ENCODE results near the gene PRSS8. TPM values are rescaled to one million over a fixed set of nuclear protein-coding genes. Genes with fewer than 3 reads are reported as not detected.

PRSS8 gene
- total and polyA plus RNA-seq, 11 donors: 0.17 to 0.44 (median 0.30) TPM; not detected in 5

DNA sequence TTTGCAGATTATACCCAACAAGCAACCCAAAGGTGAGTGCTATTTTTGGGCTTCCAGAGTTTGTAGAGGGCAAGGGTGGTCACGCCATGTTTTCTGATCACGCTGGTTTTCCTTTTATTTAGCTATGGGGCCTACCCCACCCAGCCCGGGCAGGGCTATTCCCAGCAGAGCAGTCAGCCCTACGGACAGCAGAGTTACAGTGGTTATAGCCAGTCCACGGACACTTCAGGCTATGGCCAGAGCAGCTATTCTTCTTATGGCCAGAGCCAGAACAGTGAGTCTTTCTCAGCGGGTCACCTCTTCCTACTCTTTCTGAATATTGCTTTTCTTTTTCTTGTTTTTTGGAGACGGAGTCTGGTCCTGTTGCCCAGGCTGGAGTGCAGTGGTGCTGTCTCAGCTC, 46.9 kb upstream of the PRSS8 start:
- DNase-seq: no peak
- no peak for ATAC-seq
- peak overlapping the region in 9 of 12 donors; percentile 60 to 99 (median 83) for H3K4me3 ChIP-seq
- H3K27me3 ChIP-seq: peaks cover 0 to 5% (median 0%) of the 10 kb centered on the region in 9 donors
- no peaks in the 10 kb centered on the region for H3K9me3 ChIP-seq
- 23 to 28% (median 24%) methylated on average over 7 of the region's 7 CpGs for WGBS, 4 donors
- TF ChIP-seq POLR2A (IDR thresholded peaks at IDR 0.05): no peak
- TF ChIP-seq, protein P1, sequence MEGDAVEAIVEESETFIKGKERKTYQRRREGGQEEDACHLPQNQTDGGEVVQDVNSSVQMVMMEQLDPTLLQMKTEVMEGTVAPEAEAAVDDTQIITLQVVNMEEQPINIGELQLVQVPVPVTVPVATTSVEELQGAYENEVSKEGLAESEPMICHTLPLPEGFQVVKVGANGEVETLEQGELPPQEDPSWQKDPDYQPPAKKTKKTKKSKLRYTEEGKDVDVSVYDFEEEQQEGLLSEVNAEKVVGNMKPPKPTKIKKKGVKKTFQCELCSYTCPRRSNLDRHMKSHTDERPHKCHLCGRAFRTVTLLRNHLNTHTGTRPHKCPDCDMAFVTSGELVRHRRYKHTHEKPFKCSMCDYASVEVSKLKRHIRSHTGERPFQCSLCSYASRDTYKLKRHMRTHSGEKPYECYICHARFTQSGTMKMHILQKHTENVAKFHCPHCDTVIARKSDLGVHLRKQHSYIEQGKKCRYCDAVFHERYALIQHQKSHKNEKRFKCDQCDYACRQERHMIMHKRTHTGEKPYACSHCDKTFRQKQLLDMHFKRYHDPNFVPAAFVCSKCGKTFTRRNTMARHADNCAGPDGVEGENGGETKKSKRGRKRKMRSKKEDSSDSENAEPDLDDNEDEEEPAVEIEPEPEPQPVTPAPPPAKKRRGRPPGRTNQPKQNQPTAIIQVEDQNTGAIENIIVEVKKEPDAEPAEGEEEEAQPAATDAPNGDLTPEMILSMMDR (IDR thresholded peaks at IDR 0.05): no peak
- H3K27ac ChIP-seq: peak overlapping the region in 3 of 12 donors; percentile 4 to 95 (median 93)
- peaks cover 3 to 59% (median 51%) of the 10 kb centered on the region in 9 donors for H3K36me3 ChIP-seq
- peaks cover 0 to 69% (median 39%) of the 10 kb centered on the region in 12 donors for H3K4me1 ChIP-seq
- intact Hi-C loops (cut with DNase I): loop anchor here in 8 of 10 donors (2.0 to 10.0 kb wide), 6 partner anchors 16 to 275 kb away; partner anchors contain the start of genes ZNF843 (in 5 of the 8), ARMC5 (in 2 of the 8), ZNF646 (in 1 of the 8) and ZNF668 (in 1 of the 8)

DNA sequence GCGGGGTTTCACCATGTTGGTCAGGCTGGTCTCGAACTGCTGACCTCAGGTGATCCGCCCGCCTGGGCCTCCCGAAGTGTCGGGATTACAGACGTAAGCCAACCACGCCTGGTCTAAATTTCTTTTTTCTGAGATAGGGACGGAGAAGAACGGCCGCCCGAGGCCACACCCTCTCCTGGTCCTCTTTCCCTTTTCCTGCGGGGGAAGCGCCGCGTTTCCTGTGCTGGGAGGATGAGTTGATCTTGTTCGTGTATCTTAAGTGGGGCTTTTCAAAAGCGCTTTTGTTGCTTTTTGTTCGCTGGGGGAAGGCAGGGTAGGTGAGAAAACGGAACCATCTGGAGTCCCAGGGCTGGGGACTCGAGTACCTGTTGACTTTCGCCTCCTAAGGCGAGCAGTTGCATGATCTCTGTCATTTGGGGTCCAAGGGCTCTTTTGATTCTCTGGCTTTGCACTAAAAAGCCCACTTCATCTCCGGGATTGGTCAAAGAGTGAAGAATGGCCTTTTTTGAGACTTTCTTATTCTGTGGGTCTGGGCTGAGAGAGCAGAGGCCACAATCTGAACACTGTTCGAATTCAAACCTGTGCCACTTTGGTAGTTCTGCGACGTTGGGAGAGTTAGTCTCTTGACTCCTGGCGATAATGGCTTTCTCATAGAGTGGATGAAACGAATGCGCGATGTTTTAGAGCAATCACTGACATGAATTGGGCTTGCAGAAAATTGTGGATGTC, 45.7 kb upstream of the PRSS8 start:
- H3K4me3 ChIP-seq: peak overlapping the region; percentile 60 to 99 (median 86)
- peaks cover 0 to 47% (median 40%) of the 10 kb centered on the region in 9 donors for H3K36me3 ChIP-seq
- TF ChIP-seq POLR2A (IDR thresholded peaks at IDR 0.05): no peak
- TF ChIP-seq, protein P1 (IDR thresholded peaks at IDR 0.05): no peak
- peaks cover 0 to 5% (median 0%) of the 10 kb centered on the region in 9 donors for H3K27me3 ChIP-seq
- 4 to 7% (median 6%) methylated on average over 28 to 31 of the region's 31 CpGs for WGBS, 4 donors
- DNase-seq: peak in 4 of 5 donors; percentile 46 to 59 (median 54)
- peak overlapping the region in 11 of 12 donors; percentile 87 to 99 (median 93) for H3K27ac ChIP-seq
- peak in 2 of 4 donors; percentile 20 to 40 for ATAC-seq
- H3K4me1 ChIP-seq: peaks cover 0 to 61% (median 38%) of the 10 kb centered on the region in 12 donors
- no peaks in the 10 kb centered on the region for H3K9me3 ChIP-seq
- intact Hi-C loops (cut with DNase I): loop anchor here in 7 of 10 donors (5.0 to 10.0 kb wide), 5 partner anchors 106 to 276 kb away; partner anchors contain the start of genes ZNF843 (in 5 of the 7), ARMC5 (in 2 of the 7), ZNF646 (in 1 of the 7) and ZNF668 (in 1 of the 7)

DNA sequence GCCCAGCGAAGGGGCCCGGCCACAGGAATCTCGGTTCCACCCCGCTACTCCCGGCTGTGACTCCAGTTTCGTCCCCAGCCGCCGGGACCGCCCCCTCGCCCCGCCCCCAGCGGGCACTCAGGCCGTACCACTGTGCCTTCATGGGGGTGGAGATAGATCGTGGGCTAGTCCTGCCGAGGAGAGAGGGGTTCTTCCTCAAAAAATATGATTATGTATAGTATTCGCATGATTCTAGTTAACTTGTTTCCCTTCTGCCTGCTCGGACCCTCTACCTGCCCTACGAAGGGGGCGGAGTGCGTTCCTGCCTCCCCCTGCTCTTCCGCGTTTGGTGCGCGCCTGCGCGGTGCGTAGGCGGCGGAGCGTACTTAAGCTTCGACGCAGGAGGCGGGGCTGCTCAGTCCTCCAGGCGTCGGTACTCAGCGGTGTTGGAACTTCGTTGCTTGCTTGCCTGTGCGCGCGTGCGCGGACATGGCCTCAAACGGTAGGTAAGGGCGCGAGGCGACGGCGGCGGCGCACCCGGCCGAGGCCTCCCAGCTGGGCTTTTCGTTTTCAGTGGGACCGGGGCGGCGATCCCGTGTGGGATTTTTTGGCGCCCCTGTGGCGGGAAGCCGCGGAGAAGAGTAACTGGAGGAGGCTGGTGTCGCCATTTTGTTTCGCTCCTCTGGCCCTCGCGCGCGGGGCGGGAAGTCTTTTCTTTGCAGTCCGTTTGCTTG, 44.4 kb upstream of the PRSS8 start, which contains the start of gene FUS:
TSS of gene FUS (plus strand) at position 393 of the 713 bp plus-strand sequence. CDS start at position 469, 76 bp downstream.
- Histone ChIP-seq H3K4me3 (peak within 1 kb of the TSS; percentile 60 to 99 (median 86)), H3K4me1 (peaks cover 0 to 47% (median 37%) of the 10 kb centered on the region in 12 donors), H3K9me3 (no peaks in the 10 kb centered on the region), H3K27me3 (peaks cover 0 to 5% (median 0%) of the 10 kb centered on the region in 9 donors), H3K36me3 (peaks cover 0 to 34% (median 26%) of the 10 kb centered on the region in 9 donors), H3K27ac (peak within 1 kb of the TSS; percentile 87 to 99 (median 94))
- intact Hi-C loops (cut with DNase I): loop anchor here in 9 of 10 donors (2.0 to 10.0 kb wide), 6 partner anchors 37 to 277 kb away; partner anchors contain the start of genes ZNF843 (in 5 of the 9), ARMC5 (in 3 of the 9), ZNF646 (in 1 of the 9) and ZNF668 (in 1 of the 9)
- peak; percentile 91 to 96 (median 93) for DNase-seq
- peak; percentile 67 to 96 for TF ChIP-seq POLR2A (IDR thresholded peaks at IDR 0.05)
- TF ChIP-seq, protein P1 (IDR thresholded peaks at IDR 0.05): peak in 1 of 12 donors; percentile 8
- 0% methylated on average over 39 to 69 of the region's 69 CpGs for WGBS, 4 donors
- ATAC-seq: peak; percentile 84 to 90 (median 88)
